HCT116 (cell line): ENCODE measurements around the gene INCENP. TPM values are rescaled to one million over a fixed set of nuclear protein-coding genes. Genes with fewer than 3 reads are reported as not detected.

Experiments
- ATAC-seq: fragments of 200-7000 bp; cut with Tn5 transposase; 2 replicates; pipeline ENCODE4 v1.9.1; 2020; ENCODE audit warnings: mild to moderate bottlenecking, moderate library complexity
- BruUV-seq: library from RNA; stranded (reverse); fragments of 400-500 nt; replicated peaks from 2 replicates; lab custom pipeline; 2021; lab: Mats Ljungman, UMichigan
- CTCF ChIA-PET: fragments of 300-600 bp; sonication (Branson Sonifier 250); formaldehyde crosslinking; loops from one replicate; lab custom pipeline; 2021; ENCODE audit warnings: antibody characterized with exemption; lab: Charles Lee
- POLR2A ChIA-PET: fragments of 300-600, 350-600 bp; sonication (Branson Sonifier 250); formaldehyde crosslinking; loops from one replicate; lab custom pipeline; 2021; ENCODE audit warnings: antibody characterized with exemption; lab: Charles Lee
- RAD21 ChIA-PET, 2 experiments: fragments of 300-600 bp; sonication (Branson Sonifier 250); formaldehyde crosslinking; loops; one replicate each; lab custom pipeline; 2023; ENCODE audit warnings: low total read pairs in 2 of 2; ENCODE audit not compliant: uncharacterized antibody in 2 of 2, unreplicated experiment in 2 of 2, low non-redundant PET in 1 of 2; lab: Charles Lee
- DNase-seq: peaks from one replicate; pipeline ENCODE4 v3.0.0-alpha.2; 2010; ENCODE audit warnings: low read depth, low spot score
- H2AFZ ChIP-seq: fragments of 200-600 bp; shearing (Covaris generic), sonication (generic); 2 replicates; pipeline ENCODE4 v1.6.1; 2017; ENCODE audit warnings: low read depth, mixed run types, mixed read lengths, antibody characterized with exemption, low read length; ENCODE audit not compliant: poor library complexity, severe bottlenecking
- H3K27ac ChIP-seq: 2 replicates; pipeline ENCODE4 v1.5.1; 2012; ENCODE audit warnings: low read depth, low read length
- H3K27me3 ChIP-seq: fragments of 200-600 bp; sonication (generic); 2 replicates; pipeline ENCODE4 v1.6.1; 2016; ENCODE audit warnings: mixed run types, low read length, mixed read lengths; ENCODE audit not compliant: insufficient read depth
- H3K36me3 ChIP-seq, 2 experiments: fragments of 200-500 bp in 1 of 2; fragments of 200-600 bp in 1 of 2; sonication (Bioruptor generic) in 1 of 2; sonication (generic) in 1 of 2; 2 replicates each; pipeline versions ENCODE4 v1.5.1 to v1.6.1; 2014 to 2016; ENCODE audit warnings: low read length in 2 of 2, inconsistent platforms in 1 of 2, mixed read lengths in 1 of 2, mixed run types in 1 of 2; ENCODE audit not compliant: insufficient read depth in 2 of 2, control insufficient read depth in 1 of 2
- H3K4me1 ChIP-seq, 2 experiments: fragments of 200-600 bp in 1 of 2; sonication (generic) in 1 of 2; 2 replicates each; pipeline versions ENCODE4 v1.5.1 to v1.6.1; 2012 to 2017; ENCODE audit warnings: low read length in 2 of 2, inconsistent platforms in 1 of 2, mild to moderate bottlenecking in 1 of 2, mixed read lengths in 1 of 2, mixed run types in 1 of 2, moderate library complexity in 1 of 2; ENCODE audit not compliant: insufficient read depth in 2 of 2, control insufficient read depth in 1 of 2
- H3K4me2 ChIP-seq: fragments of 200-600 bp; sonication (generic); 2 replicates; pipeline ENCODE4 v1.6.1; 2017; ENCODE audit warnings: mixed run types, low read length, mixed read lengths
- H3K4me3 ChIP-seq, 2 experiments: fragments of 200-600 bp in 1 of 2; sonication (generic) in 1 of 2; replicated peaks in 1 of 2; 2 replicates each; pipeline ENCODE4 v1.5.1; 2011 to 2016; ENCODE audit warnings: low read length in 2 of 2, control low read depth in 1 of 2, low read depth in 1 of 2, mild to moderate bottlenecking in 1 of 2, mixed read lengths in 1 of 2, mixed run types in 1 of 2
- H3K79me2 ChIP-seq: fragments of 200-600 bp; sonication (generic); 2 replicates; pipeline ENCODE4 v1.6.1; 2017; ENCODE audit warnings: mild to moderate bottlenecking, mixed run types, low read length, moderate library complexity, mixed read lengths; ENCODE audit not compliant: insufficient read depth
- H3K9ac ChIP-seq: fragments of 200-600 bp; sonication (generic); 2 replicates; pipeline ENCODE4 v1.6.1; 2016; ENCODE audit warnings: low read length, mixed read lengths
- H3K9me2 ChIP-seq: fragments of 200-600 bp; sonication (generic), shearing (Covaris generic); 2 replicates; pipeline ENCODE4 v1.6.1; 2017; ENCODE audit warnings: mixed run types, mild to moderate bottlenecking, moderate library complexity; ENCODE audit not compliant: insufficient read depth
- H3K9me3 ChIP-seq, 2 experiments: fragments of 200-500 bp in 1 of 2; fragments of 200-600 bp in 1 of 2; sonication (Bioruptor generic) in 1 of 2; sonication (generic) in 1 of 2; 2 replicates each; pipeline ENCODE4 v1.6.1; 2014 to 2017; ENCODE audit warnings: low read length in 2 of 2, mixed read lengths in 2 of 2, inconsistent platforms in 1 of 2, low read depth in 1 of 2, mild to moderate bottlenecking in 1 of 2, mixed run types in 1 of 2, moderate library complexity in 1 of 2; ENCODE audit not compliant: control insufficient read depth in 1 of 2, insufficient read depth in 1 of 2
- H4K20me1 ChIP-seq: fragments of 200-600 bp; sonication (generic), shearing (Covaris generic); 2 replicates; pipeline ENCODE4 v1.6.1; 2017; ENCODE audit warnings: mixed run types, mild to moderate bottlenecking, moderate library complexity; ENCODE audit not compliant: insufficient read depth
- EGR1 ChIP-seq: IDR thresholded peaks from 2 replicates; pipeline ENCODE4 v1.6.1; 2012; ENCODE audit warnings: low read depth
- ELF1 ChIP-seq: IDR thresholded peaks from 2 replicates; pipeline ENCODE4 v1.6.1; 2012; ENCODE audit warnings: low read depth, borderline replicate concordance
- JUND ChIP-seq: IDR thresholded peaks from 2 replicates; pipeline ENCODE4 v1.6.1; 2012
- POLR2AphosphoS5 ChIP-seq: IDR thresholded peaks from 2 replicates; pipeline ENCODE4 v1.6.1; 2011; ENCODE audit warnings: mild to moderate bottlenecking, low read depth, low read length, moderate library complexity
- SP1 ChIP-seq: IDR thresholded peaks from 2 replicates; pipeline ENCODE4 v1.6.1; 2012; ENCODE audit warnings: low read depth
- SRF ChIP-seq: IDR thresholded peaks from 2 replicates; pipeline ENCODE4 v1.6.1; 2012; ENCODE audit warnings: low read depth
- TCF7L2 ChIP-seq: IDR thresholded peaks from 2 replicates; pipeline ENCODE4 v1.7.0; 2011; ENCODE audit warnings: borderline replicate concordance, inconsistent platforms; ENCODE audit not compliant: insufficient read depth, insufficient read length; ENCODE audit errors: extremely low read depth
- ZBTB33 ChIP-seq: IDR thresholded peaks from 2 replicates; pipeline ENCODE4 v1.6.1; 2011; ENCODE audit warnings: mild to moderate bottlenecking, low read length, moderate library complexity; ENCODE audit not compliant: insufficient replicate concordance; ENCODE audit errors: extremely low read depth
- intact Hi-C: fragments of 100-400 bp; cut with micrococcal nuclease; formaldehyde crosslinking; loops from 2 replicates; pipeline ENCODE4 v1.10.0; 2022
- total RNA-seq: library from RNA; stranded (reverse); gene quantifications from one replicate; pipeline ENCODE4 v1.2.1, GENCODE V29; 2021; ENCODE audit not compliant: unreplicated experiment
- TF ChIP-seq, protein P1 (sequence below): IDR thresholded peaks from 2 replicates; pipeline ENCODE4 v1.6.1; 2012
- TF ChIP-seq, protein P2 (sequence below): IDR thresholded peaks from 2 replicates; pipeline ENCODE4 v1.6.1; 2012
- TF ChIP-seq, protein P3 (sequence below), 3 experiments: fragments of 200-600 bp in 1 of 3; sonication (generic) in 1 of 3; IDR thresholded peaks in 2 of 3; conservative IDR thresholded peaks in 1 of 3; 2 replicates each; pipeline ENCODE4 v1.5.1; 2012 to 2017; ENCODE audit warnings: low read depth in 2 of 3, low read length in 2 of 3, antibody characterized with exemption in 1 of 3, borderline replicate concordance in 1 of 3, control low read depth in 1 of 3, mild to moderate bottlenecking in 1 of 3, mixed read lengths in 1 of 3, mixed run types in 1 of 3, moderate library complexity in 1 of 3; ENCODE audit not compliant: insufficient read depth in 1 of 3

The INCENP gene
- total RNA-seq, 1 experiment from 2014 or later = 118 TPM

DNA sequence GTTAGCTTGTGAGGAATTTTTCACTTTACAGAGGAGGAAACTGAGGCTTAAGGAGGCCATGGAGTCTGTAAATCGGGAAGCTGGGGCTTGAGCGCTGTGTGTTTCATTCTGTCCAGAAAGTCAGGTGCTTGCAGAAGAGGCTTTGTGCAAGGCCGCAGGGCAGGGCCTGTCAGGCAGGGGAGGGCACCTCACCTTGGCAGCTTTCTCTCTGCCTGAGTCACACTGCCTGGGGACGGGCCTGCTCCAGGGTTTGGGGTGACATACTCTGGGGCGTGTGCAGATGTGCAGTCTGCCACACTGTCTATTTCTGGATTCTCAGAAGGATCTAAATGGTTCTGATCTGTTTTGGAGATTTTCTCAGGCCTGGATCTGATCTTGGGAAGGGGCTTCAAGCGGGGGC is 8.4 kb downstream of the INCENP start:
- Histone ChIP-seq H3K9me3 (no peaks in the 10 kb centered on the region), H3K4me1 (no peaks in the 10 kb centered on the region), H3K36me3 (peaks cover 21 to 46% of the 10 kb centered on the region in 2 experiments; a peak in 3 of 4 replicates), H4K20me1 (no peaks in the 10 kb centered on the region), H3K9ac (no peak overlapping the region), H3K27ac (no peak overlapping the region), H3K4me2 (no peak overlapping the region), H3K9me2 (no peaks in the 10 kb centered on the region), H3K4me3 (no peak overlapping the region), H3K27me3 (no peaks in the 10 kb centered on the region), H2AFZ (no peak overlapping the region), H3K79me2 (peaks cover 99% of the 10 kb centered on the region)
- intact Hi-C loops = no loop called here
- DNase-seq = no peak
- ATAC-seq = no peak
- no peak for TF ChIP-seq SRF
- TF ChIP-seq ELF1 = no peak
- TF ChIP-seq JUND = no peak
- TF ChIP-seq ZBTB33 = no peak
- no peak for TF ChIP-seq TCF7L2
- no peak for TF ChIP-seq POLR2AphosphoS5
- TF ChIP-seq, protein P1, sequence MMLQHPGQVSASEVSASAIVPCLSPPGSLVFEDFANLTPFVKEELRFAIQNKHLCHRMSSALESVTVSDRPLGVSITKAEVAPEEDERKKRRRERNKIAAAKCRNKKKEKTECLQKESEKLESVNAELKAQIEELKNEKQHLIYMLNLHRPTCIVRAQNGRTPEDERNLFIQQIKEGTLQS = no peak
- TF ChIP-seq, protein P2, sequence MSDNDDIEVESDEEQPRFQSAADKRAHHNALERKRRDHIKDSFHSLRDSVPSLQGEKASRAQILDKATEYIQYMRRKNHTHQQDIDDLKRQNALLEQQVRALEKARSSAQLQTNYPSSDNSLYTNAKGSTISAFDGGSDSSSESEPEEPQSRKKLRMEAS = no peak
- TF ChIP-seq SP1 = no peak
- TF ChIP-seq, protein P3, sequence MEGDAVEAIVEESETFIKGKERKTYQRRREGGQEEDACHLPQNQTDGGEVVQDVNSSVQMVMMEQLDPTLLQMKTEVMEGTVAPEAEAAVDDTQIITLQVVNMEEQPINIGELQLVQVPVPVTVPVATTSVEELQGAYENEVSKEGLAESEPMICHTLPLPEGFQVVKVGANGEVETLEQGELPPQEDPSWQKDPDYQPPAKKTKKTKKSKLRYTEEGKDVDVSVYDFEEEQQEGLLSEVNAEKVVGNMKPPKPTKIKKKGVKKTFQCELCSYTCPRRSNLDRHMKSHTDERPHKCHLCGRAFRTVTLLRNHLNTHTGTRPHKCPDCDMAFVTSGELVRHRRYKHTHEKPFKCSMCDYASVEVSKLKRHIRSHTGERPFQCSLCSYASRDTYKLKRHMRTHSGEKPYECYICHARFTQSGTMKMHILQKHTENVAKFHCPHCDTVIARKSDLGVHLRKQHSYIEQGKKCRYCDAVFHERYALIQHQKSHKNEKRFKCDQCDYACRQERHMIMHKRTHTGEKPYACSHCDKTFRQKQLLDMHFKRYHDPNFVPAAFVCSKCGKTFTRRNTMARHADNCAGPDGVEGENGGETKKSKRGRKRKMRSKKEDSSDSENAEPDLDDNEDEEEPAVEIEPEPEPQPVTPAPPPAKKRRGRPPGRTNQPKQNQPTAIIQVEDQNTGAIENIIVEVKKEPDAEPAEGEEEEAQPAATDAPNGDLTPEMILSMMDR (IDR thresholded peaks at IDR 0.05 in 2 of 3, conservative IDR thresholded peaks at IDR 0.05 in 1 of 3; ENCODE audit: borderline replicate concordance in 1 of 3, insufficient read depth in 1 of 3, low read depth in 2 of 3, low read length in 2 of 3) = no peak
- TF ChIP-seq EGR1 = no peak
- ChIA-PET RAD21 (no interaction called here), POLR2A (no interaction called here), CTCF (no interaction called here)
- BruUV-seq = no TSS peak
